K562 (cell line): Measurements from ENCODE around the gene SPATA20. TPM values are rescaled to one million over a fixed set of nuclear protein-coding genes. Genes with fewer than 3 reads are reported as not detected.

Experiments
- ARID3B ChIP-seq: fragments of 250-450 bp; sonication (Bioruptor Pico); IDR thresholded peaks from 2 replicates; pipeline ENCODE4 v1.4.0; 2020; ENCODE audit warnings: borderline replicate concordance
- ATF3 ChIP-seq, 2 experiments: fragments of 450-650 bp in 1 of 2; sonication (generic) in 1 of 2; formaldehyde crosslinking in 1 of 2; IDR thresholded peaks in 1 of 2; conservative IDR thresholded peaks in 1 of 2; 2 replicates each; pipeline versions ENCODE4 v1.6.1 to v1.8.1; 2016 to 2023; ENCODE audit warnings: mild to moderate bottlenecking in 2 of 2, moderate library complexity in 2 of 2, inconsistent platforms in 1 of 2, missing genetic modification reagents in 1 of 2
- BHLHE40 ChIP-seq: IDR thresholded peaks from 2 replicates; pipeline ENCODE4 v1.6.1; 2011; ENCODE audit warnings: low read length, improper control_type of control experiment
- CTCFL ChIP-seq: IDR thresholded peaks from 2 replicates; pipeline ENCODE4 v1.6.1; 2011; ENCODE audit warnings: borderline replicate concordance, low read depth, mild to moderate bottlenecking, moderate library complexity, low read length; ENCODE audit not compliant: insufficient read depth, poor library complexity, severe bottlenecking
- ESRRA ChIP-seq: fragments of 450-650 bp; IDR thresholded peaks from 2 replicates; pipeline ENCODE4 v1.6.1; 2014; ENCODE audit warnings: low read depth, mild to moderate bottlenecking, moderate library complexity, borderline replicate concordance
- ETS1 ChIP-seq: conservative IDR thresholded peaks from 2 replicates; pipeline ENCODE4 v1.6.1; 2011; ENCODE audit warnings: low read depth, mild to moderate bottlenecking, low read length; ENCODE audit not compliant: control insufficient read depth
- HDAC3 ChIP-seq: fragments of 450-650 bp; IDR thresholded peaks from 2 replicates; pipeline ENCODE4 v1.6.1; 2018; ENCODE audit warnings: borderline replicate concordance, mild to moderate bottlenecking, moderate library complexity; ENCODE audit not compliant: partially characterized antibody
- KAT8 ChIP-seq: fragments of 450-650 bp; IDR thresholded peaks from 2 replicates; pipeline ENCODE4 v1.6.1; 2016; ENCODE audit warnings: low read depth, mild to moderate bottlenecking
- KLF13 ChIP-seq: fragments of 450-650 bp; IDR thresholded peaks from 2 replicates; pipeline ENCODE4 v1.6.1; 2016; ENCODE audit warnings: missing genetic modification characterization, low read depth, mild to moderate bottlenecking, missing compliant biosample characterization, moderate library complexity, borderline replicate concordance
- MTA3 ChIP-seq: fragments of 450-650 bp; formaldehyde crosslinking; IDR thresholded peaks from 2 replicates; pipeline ENCODE4 v1.6.1; 2017; ENCODE audit warnings: mild to moderate bottlenecking, borderline replicate concordance
- NCOA6 ChIP-seq: fragments of 450-650 bp; IDR thresholded peaks from 2 replicates; pipeline ENCODE4 v1.6.1; 2017; ENCODE audit warnings: mild to moderate bottlenecking
- SMAD1 ChIP-seq: fragments of 150-350 bp; IDR thresholded peaks from 2 replicates; pipeline ENCODE4 v1.6.1; 2014; ENCODE audit warnings: low read length, low read depth; ENCODE audit not compliant: partially characterized antibody
- ZFP30 ChIP-seq: fragments of 250-450 bp; sonication (Bioruptor Pico); IDR thresholded peaks from 2 replicates; pipeline ENCODE4 v1.8.0; 2022; ENCODE audit warnings: moderate library complexity, mild to moderate bottlenecking, inconsistent platforms, borderline replicate concordance
- ZFX ChIP-seq: sonication (generic); formaldehyde crosslinking; IDR thresholded peaks from 2 replicates; pipeline ENCODE4 v1.8.0; 2022; ENCODE audit warnings: mild to moderate bottlenecking, missing genetic modification reagents, moderate library complexity
- ZNF121 ChIP-seq: sonication (generic); formaldehyde crosslinking; conservative IDR thresholded peaks from 2 replicates; pipeline ENCODE4 v1.8.0; 2022; ENCODE audit warnings: missing genetic modification reagents
- ZNF253 ChIP-seq: fragments of 250-450 bp; sonication (Bioruptor Pico); conservative IDR thresholded peaks from 2 replicates; pipeline ENCODE4 v1.6.1; 2021; ENCODE audit warnings: mild to moderate bottlenecking
- polyA plus RNA-seq, 8 experiments: library from polyadenylated mRNA; depleted of rRNA in 4 of 8; stranded (reverse) in 5 of 8; unstranded in 3 of 8; fragments of >200 nt; fragmentation: Nextera tagmentation in 2 of 8; fragmentation: Illumina TruSeq in 1 of 8; extraction: Ambion mirVana in 2 of 8; extraction: Trizol in 1 of 8; gene quantifications; 2 replicates each; pipeline versions ENCODE4 v1.2.1 to v1.2.3, GENCODE V29; 2011 to 2014; ENCODE audit warnings: inconsistent platforms in 1 of 8, missing spikeins in 1 of 8
- total RNA-seq, 7 experiments: library from RNA; depleted of rRNA in 6 of 7; stranded (reverse); fragments of >200 nt in 6 of 7; fragmentation: Illumina TruSeq in 2 of 7; extraction: Trizol in 2 of 7; gene quantifications; 2 replicates each; pipeline versions ENCODE4 v1.2.1 to v1.2.3, GENCODE V29; 2011 to 2021; ENCODE audit warnings: low replicate concordance in 1 of 7
- TF ChIP-seq, protein P1 (sequence below): fragments of 450-650 bp; IDR thresholded peaks from 2 replicates; pipeline ENCODE4 v1.6.1; 2017; ENCODE audit warnings: antibody characterized with exemption

Gene SPATA20
- total and polyA plus RNA-seq, 9 of the 15 experiments (the other 6 are each of a cell fraction or from before 2014, with no cell fraction given) = 0.08 to 4.0 (median 1.5) TPM

DNA sequence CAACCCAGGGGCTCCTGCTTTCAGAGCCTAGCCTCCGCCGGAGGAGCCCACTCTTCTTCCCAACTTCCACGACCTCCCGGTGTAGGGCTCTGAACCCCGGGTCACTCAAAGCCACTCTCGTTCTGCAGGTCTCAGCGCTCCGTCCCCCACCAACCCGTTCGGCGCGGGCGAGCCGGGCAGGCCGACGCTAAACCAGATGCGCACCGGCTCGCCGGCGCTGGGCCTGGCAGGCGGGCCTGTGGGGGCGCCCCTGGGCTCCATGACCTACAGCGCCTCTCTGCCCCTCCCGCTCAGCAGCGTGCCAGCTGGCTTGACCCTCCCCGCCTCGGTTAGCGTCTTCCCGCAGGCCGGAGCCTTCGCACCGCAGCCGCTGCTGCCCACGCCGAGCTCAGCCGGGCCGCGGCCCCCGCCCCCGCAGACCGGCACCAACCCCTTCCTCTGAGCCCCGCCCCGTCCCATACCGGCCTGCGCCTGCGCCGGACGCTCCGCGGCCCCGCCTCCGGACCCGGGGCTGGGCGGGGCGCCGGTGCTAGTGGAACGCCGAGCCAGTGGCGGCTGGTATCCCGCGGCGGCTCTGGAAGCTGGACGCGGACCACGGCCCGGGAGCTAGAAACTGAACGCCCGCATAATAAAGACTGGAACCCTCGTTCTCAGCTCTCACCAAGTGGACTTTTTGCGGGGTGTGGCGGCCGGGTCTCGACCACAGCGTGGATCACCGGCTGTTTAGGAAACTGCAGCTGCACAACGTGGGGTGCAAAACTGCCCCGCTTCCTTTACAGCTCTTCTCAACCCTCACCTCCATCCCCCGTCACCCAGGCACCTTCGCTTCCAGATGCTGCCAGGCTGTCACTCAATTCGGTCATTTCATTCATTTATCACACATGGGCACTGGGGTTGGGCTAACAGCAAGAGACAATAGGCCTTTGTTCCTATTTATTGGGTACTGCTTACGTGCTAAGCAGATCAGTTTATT is 5.0 kb upstream of the SPATA20 start (continued):
- no peak for TF ChIP-seq ETS1
- TF ChIP-seq ZNF121 (CRISPR knock-in tag) = no peak
- no peak for TF ChIP-seq SMAD1
- TF ChIP-seq NCOA6 = no peak
- TF ChIP-seq ZFP30 (CRISPR knock-in tag) = no peak
- peak; percentile 38; the same call in 1 of the 2 replicates for TF ChIP-seq BHLHE40
- peak; percentile 13; the same call in 1 of the 2 replicates for TF ChIP-seq MTA3
- no peak for TF ChIP-seq ATF3 (IDR thresholded peaks at IDR 0.05)
- TF ChIP-seq ATF3 (CRISPR knock-in tag; conservative IDR thresholded peaks at IDR 0.05) = no peak
- TF ChIP-seq ARID3B (CRISPR knock-in tag) = no peak
- no peak for TF ChIP-seq HDAC3
- TF ChIP-seq ZNF253 = no peak
- TF ChIP-seq CTCFL = peak; percentile 45
- TF ChIP-seq KAT8 = no peak
- no peak for TF ChIP-seq ESRRA
- peak; percentile 92 for TF ChIP-seq ZFX (CRISPR knock-in tag)
- TF ChIP-seq KLF13 = 0 out of 2 replicates have a peak, but pooled peaks have one; percentile 11
- TF ChIP-seq, protein P1, sequence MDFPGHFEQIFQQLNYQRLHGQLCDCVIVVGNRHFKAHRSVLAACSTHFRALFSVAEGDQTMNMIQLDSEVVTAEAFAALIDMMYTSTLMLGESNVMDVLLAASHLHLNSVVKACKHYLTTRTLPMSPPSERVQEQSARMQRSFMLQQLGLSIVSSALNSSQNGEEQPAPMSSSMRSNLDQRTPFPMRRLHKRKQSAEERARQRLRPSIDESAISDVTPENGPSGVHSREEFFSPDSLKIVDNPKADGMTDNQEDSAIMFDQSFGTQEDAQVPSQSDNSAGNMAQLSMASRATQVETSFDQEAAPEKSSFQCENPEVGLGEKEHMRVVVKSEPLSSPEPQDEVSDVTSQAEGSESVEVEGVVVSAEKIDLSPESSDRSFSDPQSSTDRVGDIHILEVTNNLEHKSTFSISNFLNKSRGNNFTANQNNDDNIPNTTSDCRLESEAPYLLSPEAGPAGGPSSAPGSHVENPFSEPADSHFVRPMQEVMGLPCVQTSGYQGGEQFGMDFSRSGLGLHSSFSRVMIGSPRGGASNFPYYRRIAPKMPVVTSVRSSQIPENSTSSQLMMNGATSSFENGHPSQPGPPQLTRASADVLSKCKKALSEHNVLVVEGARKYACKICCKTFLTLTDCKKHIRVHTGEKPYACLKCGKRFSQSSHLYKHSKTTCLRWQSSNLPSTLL = no peak
